ENCODE measurements around the gene NFIB. TPM values are rescaled to one million over a fixed set of nuclear protein-coding genes. Genes with fewer than 3 reads are reported as not detected.

NFIB gene
- total and polyA plus RNA-seq, 2 of the 4 experiments (the other 2 are of a cell fraction), result 1.4 to 2.0 TPM

DNA sequence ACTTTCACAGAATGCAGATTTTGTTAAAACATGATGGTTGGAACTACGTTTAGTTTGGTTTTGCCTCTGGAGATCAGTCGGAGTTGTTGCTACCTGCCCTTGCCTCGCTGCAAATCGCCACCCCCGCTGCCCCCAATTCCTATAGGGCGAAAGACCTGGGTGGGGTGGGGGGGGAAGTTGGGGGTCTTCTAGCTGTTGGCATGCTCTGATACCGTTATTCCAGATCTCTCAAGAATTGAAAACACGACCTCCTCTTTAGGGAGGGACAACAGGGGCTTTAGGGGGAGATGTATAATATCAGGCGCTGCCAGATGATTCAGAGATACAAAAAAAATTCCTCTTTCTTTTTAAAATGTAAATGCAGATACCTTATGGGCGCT lies 36.4 kb upstream of the NFIB start:
- Histone ChIP-seq H3K27me3 (ENCODE audit: control insufficient read depth, insufficient read depth, low read length) (peaks cover 92% of the 10 kb centered on the region), H2BK20ac (ENCODE audit: low read depth, low read length) (no peak overlapping the region), H2AFZ (replicated peaks; ENCODE audit: low read length, poor library complexity) (no peak overlapping the region), H2BK5ac (ENCODE audit: low read depth, low read length, poor library complexity, severe bottlenecking) (no peak overlapping the region), H3K9me3 (ENCODE audit: control insufficient read depth, insufficient read depth, low read length) (peaks cover 8% of the 10 kb centered on the region; the same call in 1 of the 2 replicates), H3K9ac (ENCODE audit: low read depth, low read length) (no peak overlapping the region), H3K4me2 (ENCODE audit: low read depth, low read length) (no peak overlapping the region), H4K20me1 (ENCODE audit: insufficient read depth, low read length) (peaks cover 11% of the 10 kb centered on the region; the same call in 1 of the 2 replicates), H4K8ac (ENCODE audit: low read depth in 2 of 2, low read length in 2 of 2) (no peak overlapping the region), H2AK5ac (ENCODE audit: low read depth, low read length) (no peak overlapping the region), H4K5ac (ENCODE audit: low read depth, low read length) (no peak overlapping the region), H3K4me1 (ENCODE audit: control insufficient read depth, insufficient read depth, low read length) (peaks cover 2% of the 10 kb centered on the region; the same call in 1 of the 2 replicates), H3K4ac (ENCODE audit: low read depth, low read length) (no peak overlapping the region), H3K56ac (ENCODE audit: extremely low read depth, insufficient read depth, low read length) (no peak overlapping the region), H3K4me3 (ENCODE audit: insufficient read depth, low read depth, low read length) (no peak overlapping the region), H3K27ac (ENCODE audit: insufficient read depth, low read length) (no peak overlapping the region), H3K79me1 (ENCODE audit: low read depth in 1 of 2, low read length in 2 of 2) (no peaks in the 10 kb centered on the region), H3K36me3 (ENCODE audit: control insufficient read depth, insufficient read depth, low read length) (no peaks in the 10 kb centered on the region), H2AK9ac (replicated peaks; ENCODE audit: low read depth, low read length, poor library complexity) (no peak overlapping the region), H3K9me1 (ENCODE audit: insufficient read depth, low read length) (no peaks in the 10 kb centered on the region; the same call in 1 of the 2 replicates), H3K18ac (ENCODE audit: low read depth, low read length) (no peak overlapping the region), H2BK15ac (ENCODE audit: low read depth, low read length) (no peak overlapping the region), H3K23ac (ENCODE audit: low read depth, low read length) (no peak overlapping the region), H4K91ac (ENCODE audit: insufficient read depth, low read depth, low read length) (no peak overlapping the region), H3K14ac (replicated peaks; ENCODE audit: low read depth, low read length) (no peak overlapping the region), H2BK120ac (ENCODE audit: low read depth, low read length) (no peak overlapping the region)
- in situ Hi-C loops (cut with MboI; ENCODE audit: low sequenced_read_pairs) (loop anchor here (10.0 kb wide), 2 partner anchors 926 to 1316 kb away; no protein-coding TSS in a partner anchor), dilution Hi-C loops (cut with HindIII; ENCODE audit: low sequenced_read_pairs, unreplicated experiment) (no loop called here), intact Hi-C loops (cut with micrococcal nuclease) (loop anchor here (5.0 to 10.0 kb wide), 5 partner anchors 72 to 1316 kb away; no protein-coding TSS in a partner anchor)
- no CpG with 5 or more reads among the region's 10 CpGs for WGBS, 2 experiments (ENCODE audit: extremely low coverage in 2 of 2, insufficient read length in 1 of 2)
- DNase-seq (no peak), ATAC-seq (ENCODE audit: low read depth) (no peak)
- CTCF ChIA-PET, result no interaction called here
- POLR2A ChIA-PET (ENCODE audit: unreplicated experiment), result no interaction called here
- TF ChIP-seq NFE2L2 (IDR thresholded peaks at IDR 0.05; ENCODE audit: low read depth, low read length) (no peak), MXI1 (IDR thresholded peaks at IDR 0.05; ENCODE audit: borderline replicate concordance, low read depth, low read length) (no peak), FOS (IDR thresholded peaks at IDR 0.05; ENCODE audit: low read depth, low read length) (no peak), RAD21 (IDR thresholded peaks at IDR 0.05; ENCODE audit: low read length) (no peak), CEBPB (IDR thresholded peaks at IDR 0.05; ENCODE audit: low read depth, low read length) (no peak), MAZ (IDR thresholded peaks at IDR 0.05; ENCODE audit: borderline replicate concordance, low read depth, low read length) (no peak), SMC3 (IDR thresholded peaks at IDR 0.05; ENCODE audit: low read depth, low read length) (no peak), RCOR1 (IDR thresholded peaks at IDR 0.05; ENCODE audit: insufficient replicate concordance, low read length) (no peak), POLR2A (IDR thresholded peaks at IDR 0.05; ENCODE audit: low read depth, low read length) (no peak), RFX5 (IDR thresholded peaks at IDR 0.05; ENCODE audit: low read depth, low read length) (no peak), CHD1 (IDR thresholded peaks at IDR 0.05; ENCODE audit: low read depth, low read length) (no peak), MAFK (IDR thresholded peaks at IDR 0.05; ENCODE audit: low read depth, low read length) (no peak), BHLHE40 (IDR thresholded peaks at IDR 0.05; ENCODE audit: low read depth, low read length) (no peak)
- TF ChIP-seq, protein P1, sequence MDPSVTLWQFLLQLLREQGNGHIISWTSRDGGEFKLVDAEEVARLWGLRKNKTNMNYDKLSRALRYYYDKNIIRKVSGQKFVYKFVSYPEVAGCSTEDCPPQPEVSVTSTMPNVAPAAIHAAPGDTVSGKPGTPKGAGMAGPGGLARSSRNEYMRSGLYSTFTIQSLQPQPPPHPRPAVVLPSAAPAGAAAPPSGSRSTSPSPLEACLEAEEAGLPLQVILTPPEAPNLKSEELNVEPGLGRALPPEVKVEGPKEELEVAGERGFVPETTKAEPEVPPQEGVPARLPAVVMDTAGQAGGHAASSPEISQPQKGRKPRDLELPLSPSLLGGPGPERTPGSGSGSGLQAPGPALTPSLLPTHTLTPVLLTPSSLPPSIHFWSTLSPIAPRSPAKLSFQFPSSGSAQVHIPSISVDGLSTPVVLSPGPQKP (IDR thresholded peaks at IDR 0.05; ENCODE audit: borderline replicate concordance, low read depth, low read length), result no peak
- TF ChIP-seq, protein P2, sequence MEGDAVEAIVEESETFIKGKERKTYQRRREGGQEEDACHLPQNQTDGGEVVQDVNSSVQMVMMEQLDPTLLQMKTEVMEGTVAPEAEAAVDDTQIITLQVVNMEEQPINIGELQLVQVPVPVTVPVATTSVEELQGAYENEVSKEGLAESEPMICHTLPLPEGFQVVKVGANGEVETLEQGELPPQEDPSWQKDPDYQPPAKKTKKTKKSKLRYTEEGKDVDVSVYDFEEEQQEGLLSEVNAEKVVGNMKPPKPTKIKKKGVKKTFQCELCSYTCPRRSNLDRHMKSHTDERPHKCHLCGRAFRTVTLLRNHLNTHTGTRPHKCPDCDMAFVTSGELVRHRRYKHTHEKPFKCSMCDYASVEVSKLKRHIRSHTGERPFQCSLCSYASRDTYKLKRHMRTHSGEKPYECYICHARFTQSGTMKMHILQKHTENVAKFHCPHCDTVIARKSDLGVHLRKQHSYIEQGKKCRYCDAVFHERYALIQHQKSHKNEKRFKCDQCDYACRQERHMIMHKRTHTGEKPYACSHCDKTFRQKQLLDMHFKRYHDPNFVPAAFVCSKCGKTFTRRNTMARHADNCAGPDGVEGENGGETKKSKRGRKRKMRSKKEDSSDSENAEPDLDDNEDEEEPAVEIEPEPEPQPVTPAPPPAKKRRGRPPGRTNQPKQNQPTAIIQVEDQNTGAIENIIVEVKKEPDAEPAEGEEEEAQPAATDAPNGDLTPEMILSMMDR (conservative IDR thresholded peaks at IDR 0.05; ENCODE audit: low read depth, low read length), result no peak
- TF ChIP-seq, protein P3, sequence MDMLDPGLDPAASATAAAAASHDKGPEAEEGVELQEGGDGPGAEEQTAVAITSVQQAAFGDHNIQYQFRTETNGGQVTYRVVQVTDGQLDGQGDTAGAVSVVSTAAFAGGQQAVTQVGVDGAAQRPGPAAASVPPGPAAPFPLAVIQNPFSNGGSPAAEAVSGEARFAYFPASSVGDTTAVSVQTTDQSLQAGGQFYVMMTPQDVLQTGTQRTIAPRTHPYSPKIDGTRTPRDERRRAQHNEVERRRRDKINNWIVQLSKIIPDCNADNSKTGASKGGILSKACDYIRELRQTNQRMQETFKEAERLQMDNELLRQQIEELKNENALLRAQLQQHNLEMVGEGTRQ (IDR thresholded peaks at IDR 0.05; ENCODE audit: low read depth, low read length), result no peak
- no TSS peak for BruUV-seq (replicated peaks)
